Activated CD8-positive, alpha-beta memory T cell treated with anti-CD3 and anti-CD28 coated beads, Interleukin-2, amount 50 U/mL, for 1 hour (primary cell): Measurements from ENCODE around the gene CYP2A13.
"Not testable (repeated sequence)": the region's sequence is repeated elsewhere in the genome, so short reads cannot be mapped to it uniquely, and the experiment has no call there.

Experiments
- DNase-seq: peaks from one replicate; pipeline ENCODE4 v3.0.0-alpha.2; 2020; ENCODE audit errors: extremely low read depth

CYP2A13 gene

GRCh38 chr19:41120929-41121911, 33.0 kb downstream of the CYP2A13 start:
- DNase-seq = peak; percentile 73

- not testable (repeated sequence) for DNase-seq
Observed at GRCh38 chr19:41122846-41123245, 34.6 kb downstream of the CYP2A13 start.

GRCh38 chr19:41123716-41124294, 35.6 kb downstream of the CYP2A13 start:
- DNase-seq = no peak

GRCh38 chr19:41126765-41127203, 38.5 kb downstream of the CYP2A13 start:
- DNase-seq = not testable (repeated sequence)

GRCh38 chr19:41127362-41127761, 39.1 kb downstream of the CYP2A13 start:
- not testable (repeated sequence) for DNase-seq

- peak; percentile 10 for DNase-seq
Observed at GRCh38 chr19:41127801-41128300, 39.6 kb downstream of the CYP2A13 start.

GRCh38 chr19:41128692-41129091, 40.4 kb downstream of the CYP2A13 start:
- DNase-seq = no peak

- no peak for DNase-seq
Observed at GRCh38 chr19:41131186-41131585, 42.9 kb downstream of the CYP2A13 start.

- DNase-seq = no peak
Observed at GRCh38 chr19:41133260-41133659, 45.0 kb downstream of the CYP2A13 start.

GRCh38 chr19:41134616-41135015, 46.4 kb downstream of the CYP2A13 start:
- DNase-seq = no peak

GRCh38 chr19:41135390-41136384, 47.4 kb downstream of the CYP2A13 start:
- DNase-seq = not testable (repeated sequence)

- no peak for DNase-seq
Observed at GRCh38 chr19:41136636-41137455, 48.6 kb downstream of the CYP2A13 start.

- DNase-seq = peak; percentile 82
Observed at GRCh38 chr19:41144403-41144802, 56.2 kb downstream of the CYP2A13 start.
